Neural crest cell (in vitro differentiated cells): ENCODE results near the gene MYO15B. TPM values are rescaled to one million over a fixed set of nuclear protein-coding genes. Genes with fewer than 3 reads are reported as not detected.
A peak's percentile ranks its signal among the peaks of the same experiment; 100 is the strongest.

Experiments
- DNase-seq: peaks from one replicate; pipeline ENCODE4 v3.0.0; 2021; ENCODE audit warnings: low read depth, mixed read lengths, low spot score
- H3K27ac Mint-ChIP-seq: one replicate; pipeline ENCODE4 v1.8.0; 2021; ENCODE audit warnings: mild to moderate bottlenecking, mixed read lengths; ENCODE audit not compliant: unreplicated experiment
- H3K27me3 Mint-ChIP-seq: 2 replicates; pipeline ENCODE4 v1.8.0; 2021; ENCODE audit warnings: low read depth, mild to moderate bottlenecking, mixed read lengths
- H3K36me3 Mint-ChIP-seq: 2 replicates; pipeline ENCODE4 v1.8.0; 2021; ENCODE audit warnings: low read depth, mild to moderate bottlenecking, mixed read lengths
- H3K4me1 Mint-ChIP-seq: 2 replicates; pipeline ENCODE4 v1.8.0; 2021; ENCODE audit warnings: mixed read lengths
- H3K4me3 Mint-ChIP-seq: one replicate; pipeline ENCODE4 v1.8.0; 2021; ENCODE audit warnings: mild to moderate bottlenecking, mixed read lengths
- H3K9me3 Mint-ChIP-seq: 2 replicates; pipeline ENCODE4 v1.8.0; 2021; ENCODE audit warnings: mixed read lengths
- CTCF ChIP-seq: fragments of 200-600 bp; sonication (generic); conservative IDR thresholded peaks from 2 replicates; pipeline ENCODE4 v1.5.0; 2021; ENCODE audit warnings: antibody characterized with exemption, mild to moderate bottlenecking
- total RNA-seq: library from RNA; stranded (reverse); gene quantifications from 2 replicates; pipeline ENCODE4 v1.2.1, GENCODE V29; 2021

The MYO15B gene
- total RNA-seq, 1 donor from 2014 or later, result 23.7 TPM

- Mint-ChIP-seq H3K9me3 (no peaks in the 10 kb centered on the region), H3K36me3 (no peaks in the 10 kb centered on the region), H3K4me3 (peak overlapping the region; percentile 3), H3K27me3 (peaks cover 3% of the 10 kb centered on the region), H3K27ac (peak overlapping the region; percentile 58), H3K4me1 (peaks cover 9% of the 10 kb centered on the region)
- no peak for DNase-seq
- no peak for TF ChIP-seq CTCF
Measured at GRCh38 chr17:75622076-75622475, 34.5 kb downstream of the MYO15B start.

- H3K9me3 Mint-ChIP-seq, result no peaks in the 10 kb centered on the region
- DNase-seq, result no peak
- no peaks in the 10 kb centered on the region for H3K36me3 Mint-ChIP-seq
- no peak for TF ChIP-seq CTCF
- peaks cover 9% of the 10 kb centered on the region for H3K4me1 Mint-ChIP-seq
- H3K27me3 Mint-ChIP-seq, result peaks cover 3% of the 10 kb centered on the region
- no peak overlapping the region for H3K4me3 Mint-ChIP-seq
- H3K27ac Mint-ChIP-seq, result no peak overlapping the region
Measured at GRCh38 chr17:75622771-75623273, 35.2 kb downstream of the MYO15B start.

GRCh38 chr17:75623386-75623785, 35.8 kb downstream of the MYO15B start:
- H3K9me3 Mint-ChIP-seq, result no peaks in the 10 kb centered on the region
- peaks cover 3% of the 10 kb centered on the region for H3K27me3 Mint-ChIP-seq
- no peak overlapping the region for H3K4me3 Mint-ChIP-seq
- DNase-seq, result no peak
- H3K36me3 Mint-ChIP-seq, result no peaks in the 10 kb centered on the region
- H3K4me1 Mint-ChIP-seq, result peaks cover 9% of the 10 kb centered on the region
- TF ChIP-seq CTCF, result no peak
- no peak overlapping the region for H3K27ac Mint-ChIP-seq

GRCh38 chr17:75624021-75624420, 36.4 kb downstream of the MYO15B start:
- H3K4me1 Mint-ChIP-seq, result peaks cover 9% of the 10 kb centered on the region

GRCh38 chr17:75624714-75625345, 37.2 kb downstream of the MYO15B start:
- H3K27ac Mint-ChIP-seq, result no peak overlapping the region
- H3K4me3 Mint-ChIP-seq, result no peak overlapping the region
- H3K4me1 Mint-ChIP-seq, result peaks cover 9% of the 10 kb centered on the region
- H3K36me3 Mint-ChIP-seq, result no peaks in the 10 kb centered on the region
- peaks cover 3% of the 10 kb centered on the region for H3K27me3 Mint-ChIP-seq
- H3K9me3 Mint-ChIP-seq, result no peaks in the 10 kb centered on the region
- no peak for TF ChIP-seq CTCF
- DNase-seq, result no peak

More at GRCh38 chr17:75624021-75624420, 36.4 kb downstream of the MYO15B start:
- Mint-ChIP-seq H3K9me3 (no peaks in the 10 kb centered on the region), H3K27ac (no peak overlapping the region), H3K4me3 (no peak overlapping the region), H3K27me3 (peaks cover 3% of the 10 kb centered on the region), H3K36me3 (no peaks in the 10 kb centered on the region)
- TF ChIP-seq CTCF, result no peak
- DNase-seq, result no peak
